Smooth muscle cell (in vitro differentiated cells): ENCODE measurements around the gene OXCT2. TPM values are rescaled to one million over a fixed set of nuclear protein-coding genes. Genes with fewer than 3 reads are reported as not detected.
"Not testable (repeated sequence)": the region's sequence is repeated elsewhere in the genome, so short reads cannot be mapped to it uniquely, and the experiment has no call there.

Experiments used
- DNase-seq: peaks from one replicate; lab custom pipeline; 2025; ENCODE audit not compliant: unreplicated experiment; lab: John Stamatoyannopoulos, UW
- H2AFZ ChIP-seq: fragments of 200-600 bp; sonication (generic); 2 replicates; pipeline ENCODE4 v1.6.0; 2016; ENCODE audit warnings: antibody characterized with exemption, low read depth, mild to moderate bottlenecking
- H3F3A ChIP-seq: fragments of 200-600 bp; sonication (generic); 2 replicates; pipeline ENCODE4 v1.6.0; 2017; ENCODE audit warnings: antibody characterized with exemption, low read depth
- H3K27ac ChIP-seq: fragments of 200-600 bp; sonication (generic); 2 replicates; pipeline ENCODE4 v1.5.1; 2016; ENCODE audit warnings: low read depth, mild to moderate bottlenecking
- H3K27me3 ChIP-seq: fragments of 200-600 bp; sonication (generic); 2 replicates; pipeline ENCODE4 v1.6.1; 2016; ENCODE audit warnings: low read depth, mild to moderate bottlenecking
- H3K36me3 ChIP-seq: fragments of 200-600 bp; sonication (generic); 2 replicates; pipeline ENCODE4 v1.5.1; 2016; ENCODE audit warnings: low read depth
- H3K4me1 ChIP-seq: fragments of 200-600 bp; sonication (generic); 2 replicates; pipeline ENCODE4 v1.5.1; 2016; ENCODE audit warnings: low read depth
- H3K4me2 ChIP-seq: fragments of 200-600 bp; sonication (generic); 2 replicates; pipeline ENCODE4 v1.6.0; 2016; ENCODE audit warnings: mild to moderate bottlenecking
- H3K4me3 ChIP-seq: fragments of 200-600 bp; sonication (generic); 2 replicates; pipeline ENCODE4 v1.5.1; 2016; ENCODE audit warnings: mild to moderate bottlenecking
- H3K79me2 ChIP-seq: fragments of 200-600 bp; sonication (generic); 2 replicates; pipeline ENCODE4 v1.6.0; 2016; ENCODE audit warnings: low read depth, mild to moderate bottlenecking
- H3K9ac ChIP-seq: fragments of 200-600 bp; sonication (generic); 2 replicates; pipeline ENCODE4 v1.6.0; 2016; ENCODE audit warnings: low read depth
- H3K9me3 ChIP-seq: fragments of 200-600 bp; sonication (generic); replicated peaks from 2 replicates; pipeline ENCODE4 v1.5.1; 2016; ENCODE audit warnings: low read depth
- H4K20me1 ChIP-seq: fragments of 200-600 bp; sonication (generic); 2 replicates; pipeline ENCODE4 v1.6.0; 2016; ENCODE audit warnings: low read depth
- WGBS: methylation state at CpG from one replicate; pipeline ENCODE4 v1.1.7; 2016; ENCODE audit warnings: low lambda C conversion rate; 5-methylcytosine and 5-hydroxymethylcytosine counted together
- polyA plus RNA-seq: library from polyadenylated mRNA; unstranded; fragments of >200 nt; fragmentation: Nextera tagmentation; extraction: Ambion mirVana; gene quantifications from 2 replicates; pipeline ENCODE4 v1.2.1, GENCODE V29; 2016
- total RNA-seq: library from RNA; depleted of rRNA; stranded (reverse); fragments of >200 nt; gene quantifications from 2 replicates; pipeline ENCODE4 v1.2.3, GENCODE V29; 2014
- TF ChIP-seq, protein P1 (sequence below): fragments of 200-600 bp; sonication (generic); IDR thresholded peaks from 2 replicates; pipeline ENCODE4 v1.5.1; 2017; ENCODE audit warnings: borderline replicate concordance, mild to moderate bottlenecking, antibody characterized with exemption; ENCODE audit not compliant: insufficient read depth, poor library complexity, severe bottlenecking

The OXCT2 gene
- total and polyA plus RNA-seq, 2 experiments from 2014 or later, result not detected

DNA sequence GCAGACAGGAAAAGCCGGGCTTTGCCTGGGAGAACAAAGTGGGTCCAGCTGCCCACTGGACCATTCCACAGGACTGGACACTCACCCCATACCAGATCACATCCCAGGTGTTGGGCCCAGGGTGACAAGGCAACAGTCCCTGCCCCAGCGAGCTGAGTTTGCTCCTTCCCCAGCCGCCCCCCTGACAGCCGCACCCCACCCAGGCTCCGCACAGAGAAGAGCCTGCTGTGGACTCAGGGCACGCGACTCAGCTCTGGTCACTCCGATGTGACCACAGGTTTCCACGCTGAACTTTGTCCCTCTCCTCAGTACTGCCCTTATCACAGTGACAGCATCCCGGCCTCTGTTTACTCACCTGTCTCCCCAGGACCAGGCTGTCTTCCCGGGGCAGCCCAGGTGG, 16.3 kb upstream of the OXCT2 start:
- Histone ChIP-seq H3K27ac (no peak overlapping the region), H3K27me3 (peaks cover 66% of the 10 kb centered on the region), H3K36me3 (no peaks in the 10 kb centered on the region), H3K9me3 (no peaks in the 10 kb centered on the region), H3F3A (no peaks in the 10 kb centered on the region), H2AFZ (no peak overlapping the region), H4K20me1 (no peaks in the 10 kb centered on the region), H3K4me3 (no peak overlapping the region), H3K79me2 (no peaks in the 10 kb centered on the region), H3K9ac (no peak overlapping the region), H3K4me2 (no peak overlapping the region), H3K4me1 (no peaks in the 10 kb centered on the region)
- TF ChIP-seq, protein P1, sequence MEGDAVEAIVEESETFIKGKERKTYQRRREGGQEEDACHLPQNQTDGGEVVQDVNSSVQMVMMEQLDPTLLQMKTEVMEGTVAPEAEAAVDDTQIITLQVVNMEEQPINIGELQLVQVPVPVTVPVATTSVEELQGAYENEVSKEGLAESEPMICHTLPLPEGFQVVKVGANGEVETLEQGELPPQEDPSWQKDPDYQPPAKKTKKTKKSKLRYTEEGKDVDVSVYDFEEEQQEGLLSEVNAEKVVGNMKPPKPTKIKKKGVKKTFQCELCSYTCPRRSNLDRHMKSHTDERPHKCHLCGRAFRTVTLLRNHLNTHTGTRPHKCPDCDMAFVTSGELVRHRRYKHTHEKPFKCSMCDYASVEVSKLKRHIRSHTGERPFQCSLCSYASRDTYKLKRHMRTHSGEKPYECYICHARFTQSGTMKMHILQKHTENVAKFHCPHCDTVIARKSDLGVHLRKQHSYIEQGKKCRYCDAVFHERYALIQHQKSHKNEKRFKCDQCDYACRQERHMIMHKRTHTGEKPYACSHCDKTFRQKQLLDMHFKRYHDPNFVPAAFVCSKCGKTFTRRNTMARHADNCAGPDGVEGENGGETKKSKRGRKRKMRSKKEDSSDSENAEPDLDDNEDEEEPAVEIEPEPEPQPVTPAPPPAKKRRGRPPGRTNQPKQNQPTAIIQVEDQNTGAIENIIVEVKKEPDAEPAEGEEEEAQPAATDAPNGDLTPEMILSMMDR, result no peak
- 83% methylated on average over 11 of the region's 11 CpGs for WGBS
- no peak for DNase-seq

DNA sequence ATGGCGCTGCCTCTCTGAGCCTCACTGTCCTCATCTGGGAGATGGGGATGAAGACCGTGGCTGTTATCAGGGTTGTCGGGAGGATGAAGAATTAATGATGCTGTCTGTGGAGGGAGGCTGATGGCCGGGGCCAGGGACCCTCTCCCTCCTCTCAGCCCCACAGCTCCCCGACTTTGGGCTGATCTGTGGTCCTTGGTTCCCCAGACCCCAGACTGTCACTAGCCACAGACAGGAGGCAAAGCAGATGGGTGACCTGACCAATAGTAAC, 15.9 kb upstream of the OXCT2 start:
- not testable (repeated sequence) for H3K9ac ChIP-seq, DNase-seq, H3K4me1 ChIP-seq, H3K4me3 ChIP-seq, H2AFZ ChIP-seq, H3K9me3 ChIP-seq, H4K20me1 ChIP-seq, H3K27ac ChIP-seq, H3F3A ChIP-seq, H3K36me3 ChIP-seq, H3K4me2 ChIP-seq, H3K79me2 ChIP-seq
- WGBS, result 95% methylated on average over 5 of the region's 5 CpGs
- peaks cover 66% of the 10 kb centered on the region for H3K27me3 ChIP-seq

DNA sequence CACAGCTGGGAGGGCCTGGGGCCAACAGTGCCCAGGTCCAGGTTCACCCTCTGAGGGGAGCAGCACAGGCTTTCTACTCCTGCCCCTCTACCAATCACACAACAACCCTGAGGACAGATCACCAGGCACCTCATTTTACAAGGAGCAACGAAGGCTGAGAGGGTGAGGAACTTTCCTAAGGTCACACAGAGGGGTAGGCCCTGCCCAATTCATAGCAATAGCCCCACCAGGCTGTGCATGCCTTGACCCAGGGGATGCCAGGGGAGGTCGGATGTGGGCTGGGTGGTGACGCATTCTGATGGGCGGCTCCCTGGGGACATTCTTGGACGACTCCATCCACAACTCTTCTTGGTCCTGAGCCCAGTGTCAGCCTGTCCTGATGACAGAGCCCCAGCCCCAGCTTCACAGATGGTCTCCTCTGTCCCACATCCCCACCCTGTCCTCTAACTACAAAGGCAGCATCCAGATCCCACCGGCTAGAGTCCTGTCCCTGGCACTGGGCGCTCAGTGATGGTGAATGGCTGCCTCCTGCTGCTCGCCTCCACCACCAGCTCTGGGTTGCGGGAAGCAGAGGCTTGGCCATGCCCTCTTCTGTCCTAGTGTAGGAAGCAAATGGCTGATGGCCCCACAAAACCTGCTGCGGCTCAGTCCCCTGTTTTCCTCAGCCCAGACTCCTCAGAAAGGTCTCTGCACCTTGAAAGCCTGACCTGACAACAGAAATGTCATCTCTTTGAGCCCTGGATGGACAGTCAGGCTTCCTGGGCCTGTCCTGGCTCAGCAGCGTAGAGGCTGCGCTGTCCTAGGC, 15.4 kb upstream of the OXCT2 start:
- not testable (repeated sequence) for H2AFZ ChIP-seq, H3K4me2 ChIP-seq, H3K4me3 ChIP-seq

DNA sequence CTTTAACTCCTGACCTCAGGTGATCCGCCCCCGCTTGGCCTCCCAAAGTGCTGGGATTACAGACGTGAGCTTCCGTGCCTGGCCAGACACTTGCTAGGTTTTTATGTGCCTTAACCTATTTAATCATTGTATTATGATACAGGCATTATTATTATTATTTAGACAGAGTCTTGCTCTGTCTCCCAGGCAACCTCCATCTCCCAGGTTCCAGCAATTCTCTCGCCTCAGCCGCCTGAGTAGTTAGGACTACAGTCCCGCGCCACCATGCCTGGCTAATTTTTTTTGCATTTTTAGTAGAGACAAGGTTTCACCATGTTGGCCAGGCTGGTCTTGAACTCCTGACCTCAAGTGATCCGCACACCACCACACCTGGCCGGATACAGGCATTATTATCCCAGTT, 11.5 kb upstream of the OXCT2 start:
- H3K9ac ChIP-seq, H2AFZ ChIP-seq, H3K27ac ChIP-seq, H3K4me3 ChIP-seq, H3K4me2 ChIP-seq, H3K79me2 ChIP-seq, H3K9me3 ChIP-seq, H3F3A ChIP-seq, H3K4me1 ChIP-seq, H4K20me1 ChIP-seq, DNase-seq, H3K36me3 ChIP-seq: not testable (repeated sequence)
- 88% methylated on average over 10 of the region's 10 CpGs for WGBS
- H3K27me3 ChIP-seq, result peaks cover 43% of the 10 kb centered on the region

More for the DNA sequence above, 15.4 kb upstream of the OXCT2 start:
- not testable (repeated sequence) for H3K9me3 ChIP-seq, H3K9ac ChIP-seq, H3F3A ChIP-seq, H3K27ac ChIP-seq, H3K79me2 ChIP-seq, H3K36me3 ChIP-seq, DNase-seq, H3K4me1 ChIP-seq, H4K20me1 ChIP-seq
- WGBS, result 91% methylated on average over 9 of the region's 12 CpGs
- peaks cover 63% of the 10 kb centered on the region for H3K27me3 ChIP-seq

DNA sequence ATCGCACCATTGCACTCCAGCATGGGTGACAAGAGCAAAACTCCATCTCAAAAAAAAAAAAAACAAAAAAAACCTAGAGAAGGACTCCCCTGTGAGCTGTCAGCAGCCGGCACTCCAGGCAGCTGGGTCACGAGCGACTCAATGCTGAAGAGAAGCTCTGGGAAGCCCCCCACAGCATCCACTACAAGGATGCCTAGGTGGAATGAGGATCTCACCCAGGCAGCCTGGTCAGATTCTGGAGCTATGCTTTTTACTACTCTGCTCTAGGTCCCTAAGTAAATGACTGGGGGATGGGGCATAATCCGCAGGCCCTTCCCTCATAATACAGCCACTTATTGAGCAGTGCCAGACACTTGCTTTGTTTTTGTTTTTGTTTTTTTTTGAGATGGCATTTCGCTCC, 11.0 kb upstream of the OXCT2 start:
- Histone ChIP-seq H3K36me3 (no peaks in the 10 kb centered on the region), H3K9ac (no peak overlapping the region), H3K27ac (no peak overlapping the region), H3K4me3 (no peak overlapping the region), H3K4me2 (no peak overlapping the region), H2AFZ (no peak overlapping the region), H3K27me3 (peaks cover 37% of the 10 kb centered on the region), H3K4me1 (no peaks in the 10 kb centered on the region), H3K9me3 (no peaks in the 10 kb centered on the region), H3K79me2 (no peaks in the 10 kb centered on the region), H3F3A (no peaks in the 10 kb centered on the region), H4K20me1 (no peaks in the 10 kb centered on the region)
- TF ChIP-seq, protein P1, result no peak
- no peak for DNase-seq
- WGBS, result 90% methylated on average over 6 of the region's 6 CpGs
